IPS-20b (cell line): ENCODE data around the gene PLK3.

Experiments
- H3K27ac ChIP-seq: one replicate; pipeline ENCODE4 v1.5.1; 2013; ENCODE audit warnings: low read length
- H3K27me3 ChIP-seq: 2 replicates; pipeline ENCODE4 v1.6.1; 2013; ENCODE audit warnings: mild to moderate bottlenecking, low read length, inconsistent platforms; ENCODE audit not compliant: insufficient read depth
- H3K36me3 ChIP-seq: 2 replicates; pipeline ENCODE4 v1.6.1; 2013; ENCODE audit warnings: low read depth, mild to moderate bottlenecking, inconsistent platforms, low read length, moderate library complexity; ENCODE audit not compliant: insufficient read depth
- H3K4me1 ChIP-seq: 2 replicates; pipeline ENCODE4 v1.6.1; 2013; ENCODE audit warnings: mild to moderate bottlenecking, control low read depth, inconsistent platforms, low read length, moderate library complexity; ENCODE audit not compliant: insufficient read depth
- H3K4me3 ChIP-seq: 2 replicates; pipeline ENCODE4 v1.5.1; 2013; ENCODE audit warnings: mild to moderate bottlenecking, low read length, inconsistent platforms
- H3K9ac ChIP-seq: 2 replicates; pipeline ENCODE4 v1.6.1; 2013; ENCODE audit warnings: low read depth, mild to moderate bottlenecking, inconsistent platforms, low read length, moderate library complexity
- H3K9me3 ChIP-seq: 2 replicates; pipeline ENCODE4 v1.6.1; 2013; ENCODE audit warnings: mild to moderate bottlenecking, low read depth, low read length, inconsistent platforms; ENCODE audit not compliant: insufficient read depth

PLK3 gene

GRCh38 chr1:44854970-44855369 is 54.8 kb downstream of the PLK3 start:
- Histone ChIP-seq H3K9ac (no peak overlapping the region), H3K4me1 (no peaks in the 10 kb centered on the region), H3K27me3 (no peaks in the 10 kb centered on the region), H3K36me3 (no peaks in the 10 kb centered on the region), H3K4me3 (no peak overlapping the region), H3K27ac (no peak overlapping the region), H3K9me3 (no peaks in the 10 kb centered on the region)
